Neural crest cell (in vitro differentiated cells): Measurements from ENCODE around the gene LCA5. TPM values are rescaled to one million over a fixed set of nuclear protein-coding genes. Genes with fewer than 3 reads are reported as not detected.
"Not testable (repeated sequence)": the region's sequence is repeated elsewhere in the genome, so short reads cannot be mapped to it uniquely, and the experiment has no call there.

Source experiments
- DNase-seq: peaks from one replicate; pipeline ENCODE4 v3.0.0; 2021; ENCODE audit warnings: low read depth, mixed read lengths, low spot score
- H3K27ac Mint-ChIP-seq: one replicate; pipeline ENCODE4 v1.8.0; 2021; ENCODE audit warnings: mild to moderate bottlenecking, mixed read lengths; ENCODE audit not compliant: unreplicated experiment
- H3K27me3 Mint-ChIP-seq: 2 replicates; pipeline ENCODE4 v1.8.0; 2021; ENCODE audit warnings: low read depth, mild to moderate bottlenecking, mixed read lengths
- H3K36me3 Mint-ChIP-seq: 2 replicates; pipeline ENCODE4 v1.8.0; 2021; ENCODE audit warnings: low read depth, mild to moderate bottlenecking, mixed read lengths
- H3K4me1 Mint-ChIP-seq: 2 replicates; pipeline ENCODE4 v1.8.0; 2021; ENCODE audit warnings: mixed read lengths
- H3K4me3 Mint-ChIP-seq: one replicate; pipeline ENCODE4 v1.8.0; 2021; ENCODE audit warnings: mild to moderate bottlenecking, mixed read lengths
- H3K9me3 Mint-ChIP-seq: 2 replicates; pipeline ENCODE4 v1.8.0; 2021; ENCODE audit warnings: mixed read lengths
- long read RNA-seq: library from polyadenylated mRNA; unstranded; transcript quantifications from one replicate; pipeline ENCODE4 v2.0.0, GENCODE V29; 2020
- total RNA-seq: library from RNA; stranded (reverse); gene quantifications from 2 replicates; pipeline ENCODE4 v1.2.1, GENCODE V29; 2021
- TF ChIP-seq, protein P1 (sequence below): fragments of 200-600 bp; sonication (generic); conservative IDR thresholded peaks from 2 replicates; pipeline ENCODE4 v1.5.0; 2021; ENCODE audit warnings: antibody characterized with exemption, mild to moderate bottlenecking

The LCA5 gene
- total RNA-seq = 4.6 and 4.7 TPM in 2 replicates
- long read RNA-seq, full-length matches to known transcripts = 6 of 21 reads
- long read RNA-seq, partial matches to known transcripts = 11 of 21 reads
- long read RNA-seq, other reads (novel, unspliced or antisense) = 4 of 21 reads

DNA sequence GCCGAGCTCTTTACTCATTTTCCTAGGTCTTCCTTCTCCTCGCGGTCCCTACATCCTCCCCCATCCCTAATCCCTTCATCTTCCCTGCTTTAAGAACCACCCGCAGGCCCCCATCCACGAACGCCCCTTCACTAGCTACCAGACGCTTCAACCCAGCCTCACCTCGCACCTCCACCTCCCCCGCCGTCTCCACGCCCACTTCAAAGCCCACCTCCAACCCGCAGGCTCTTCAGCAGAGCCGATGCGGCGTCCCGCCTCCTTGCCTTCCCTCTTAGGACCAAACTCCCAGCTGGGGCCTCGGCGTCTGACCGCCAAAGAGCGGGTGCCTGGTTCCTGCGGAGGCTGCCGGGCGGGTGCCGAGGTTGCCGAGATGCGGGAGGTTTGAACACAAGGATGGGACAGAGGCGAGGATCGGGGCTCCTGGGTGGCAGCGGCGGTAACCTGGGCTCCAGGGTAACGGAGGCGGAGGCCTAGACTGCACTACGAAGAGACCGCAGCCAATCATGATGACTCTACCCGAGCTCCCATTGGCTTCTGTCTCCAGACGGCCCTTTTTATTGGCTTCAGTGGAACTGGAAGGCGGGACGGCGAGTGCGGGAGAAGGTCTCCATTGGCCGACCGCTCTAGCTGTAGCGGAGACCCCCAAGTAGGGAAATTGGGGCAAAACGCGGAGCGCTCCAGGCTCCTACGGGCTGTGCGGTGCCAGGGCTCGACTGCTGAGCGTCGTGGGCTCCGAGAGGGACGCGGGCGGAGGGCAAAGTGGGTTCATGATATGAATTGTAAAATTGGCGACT lies at the start of gene LCA5:
Gene LCA5 (minus strand): TSS at position 477 of the 794 bp plus-strand sequence. CDS start 18,536 bp downstream, outside the sequence.
- no peak within 1 kb of the TSS for H3K27ac Mint-ChIP-seq

DNA sequence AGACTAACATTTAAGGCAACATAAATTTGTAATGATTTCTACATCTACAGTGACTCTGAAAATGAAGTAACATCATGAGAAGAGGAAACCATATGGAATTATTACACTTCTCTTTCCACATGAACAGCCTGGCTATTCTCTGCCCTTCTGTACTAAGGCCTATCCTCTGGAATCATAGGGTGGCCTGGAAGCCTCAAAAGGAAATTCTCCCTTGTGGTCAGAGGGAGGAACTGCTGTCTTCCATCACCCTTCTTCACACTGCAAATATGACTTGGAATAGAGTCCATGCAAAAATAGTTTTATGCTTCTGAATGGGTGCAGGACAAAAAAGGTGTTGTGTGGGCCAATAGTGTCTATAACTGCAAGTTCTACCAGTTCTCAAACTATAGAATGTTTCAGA lies 49.3 kb upstream of the LCA5 start:
- DNase-seq = no peak
- H3K36me3 Mint-ChIP-seq = peaks cover 4% of the 10 kb centered on the region
- H3K4me1 Mint-ChIP-seq = no peaks in the 10 kb centered on the region
- TF ChIP-seq, protein P1, sequence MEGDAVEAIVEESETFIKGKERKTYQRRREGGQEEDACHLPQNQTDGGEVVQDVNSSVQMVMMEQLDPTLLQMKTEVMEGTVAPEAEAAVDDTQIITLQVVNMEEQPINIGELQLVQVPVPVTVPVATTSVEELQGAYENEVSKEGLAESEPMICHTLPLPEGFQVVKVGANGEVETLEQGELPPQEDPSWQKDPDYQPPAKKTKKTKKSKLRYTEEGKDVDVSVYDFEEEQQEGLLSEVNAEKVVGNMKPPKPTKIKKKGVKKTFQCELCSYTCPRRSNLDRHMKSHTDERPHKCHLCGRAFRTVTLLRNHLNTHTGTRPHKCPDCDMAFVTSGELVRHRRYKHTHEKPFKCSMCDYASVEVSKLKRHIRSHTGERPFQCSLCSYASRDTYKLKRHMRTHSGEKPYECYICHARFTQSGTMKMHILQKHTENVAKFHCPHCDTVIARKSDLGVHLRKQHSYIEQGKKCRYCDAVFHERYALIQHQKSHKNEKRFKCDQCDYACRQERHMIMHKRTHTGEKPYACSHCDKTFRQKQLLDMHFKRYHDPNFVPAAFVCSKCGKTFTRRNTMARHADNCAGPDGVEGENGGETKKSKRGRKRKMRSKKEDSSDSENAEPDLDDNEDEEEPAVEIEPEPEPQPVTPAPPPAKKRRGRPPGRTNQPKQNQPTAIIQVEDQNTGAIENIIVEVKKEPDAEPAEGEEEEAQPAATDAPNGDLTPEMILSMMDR = peak; percentile 62
- H3K4me3 Mint-ChIP-seq = no peak overlapping the region
- no peak overlapping the region for H3K27ac Mint-ChIP-seq
- H3K9me3 Mint-ChIP-seq = peaks cover 3% of the 10 kb centered on the region
- H3K27me3 Mint-ChIP-seq = no peaks in the 10 kb centered on the region

More for the DNA sequence above, at the start of gene LCA5:
- Mint-ChIP-seq H3K9me3 (no peaks in the 10 kb centered on the region), H3K27me3 (no peaks in the 10 kb centered on the region), H3K4me3 (no peak within 1 kb of the TSS), H3K4me1 (peaks cover 8% of the 10 kb centered on the region), H3K36me3 (no peaks in the 10 kb centered on the region)
- TF ChIP-seq, protein P1 = no peak
- peak; percentile 82 for DNase-seq

DNA sequence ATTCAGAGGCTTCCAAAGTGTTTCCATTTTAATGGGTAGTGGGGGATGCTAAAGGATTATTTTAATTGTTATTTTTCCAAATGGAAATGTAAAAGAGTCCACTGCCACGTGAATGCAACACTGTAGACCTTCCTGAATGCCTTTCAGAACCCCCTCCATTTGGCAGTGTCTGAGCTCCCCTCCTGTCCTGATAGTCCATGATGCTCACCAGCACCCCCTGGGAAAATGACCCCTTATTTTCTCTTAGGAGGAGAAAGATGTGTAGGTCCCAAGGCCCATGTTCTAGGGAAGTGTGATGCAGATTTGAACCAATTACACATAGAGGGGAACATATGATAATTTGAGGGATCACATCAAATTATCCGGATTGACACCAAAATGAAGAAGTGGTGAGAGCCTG lies 47.1 kb upstream of the LCA5 start:
- peaks cover 17% of the 10 kb centered on the region for H3K9me3 Mint-ChIP-seq
- H3K27ac Mint-ChIP-seq = no peak overlapping the region
- H3K36me3 Mint-ChIP-seq = peaks cover 15% of the 10 kb centered on the region
- no peak for DNase-seq
- H3K4me1 Mint-ChIP-seq = no peaks in the 10 kb centered on the region
- no peaks in the 10 kb centered on the region for H3K27me3 Mint-ChIP-seq
- H3K4me3 Mint-ChIP-seq = no peak overlapping the region
- TF ChIP-seq, protein P1 = no peak

DNA sequence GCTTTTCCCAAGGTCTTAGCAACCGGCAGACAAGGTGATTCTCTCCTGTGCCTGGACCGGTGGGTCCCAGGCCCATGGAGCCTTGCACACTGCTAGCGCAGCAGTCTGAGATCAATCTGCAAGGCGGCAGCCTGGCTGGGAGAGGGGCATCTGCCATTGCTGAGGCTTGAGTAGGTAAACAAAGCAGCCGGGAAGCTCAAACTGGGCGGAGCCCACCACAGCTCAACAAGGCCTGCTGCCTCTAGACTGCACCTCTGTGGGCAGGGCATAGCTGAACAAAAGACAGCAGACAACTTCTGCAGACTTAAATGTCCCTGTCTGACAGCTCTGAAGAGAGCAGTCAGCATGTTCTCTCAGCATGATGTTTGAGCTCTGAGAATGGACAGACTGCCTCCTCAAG lies 40.7 kb upstream of the LCA5 start:
- H3K9me3 Mint-ChIP-seq = peaks cover 21% of the 10 kb centered on the region
- not testable (repeated sequence) for H3K27ac Mint-ChIP-seq, H3K4me3 Mint-ChIP-seq, DNase-seq, H3K27me3 Mint-ChIP-seq
- H3K36me3 Mint-ChIP-seq = peaks cover 19% of the 10 kb centered on the region
- peaks cover 14% of the 10 kb centered on the region for H3K4me1 Mint-ChIP-seq

DNA sequence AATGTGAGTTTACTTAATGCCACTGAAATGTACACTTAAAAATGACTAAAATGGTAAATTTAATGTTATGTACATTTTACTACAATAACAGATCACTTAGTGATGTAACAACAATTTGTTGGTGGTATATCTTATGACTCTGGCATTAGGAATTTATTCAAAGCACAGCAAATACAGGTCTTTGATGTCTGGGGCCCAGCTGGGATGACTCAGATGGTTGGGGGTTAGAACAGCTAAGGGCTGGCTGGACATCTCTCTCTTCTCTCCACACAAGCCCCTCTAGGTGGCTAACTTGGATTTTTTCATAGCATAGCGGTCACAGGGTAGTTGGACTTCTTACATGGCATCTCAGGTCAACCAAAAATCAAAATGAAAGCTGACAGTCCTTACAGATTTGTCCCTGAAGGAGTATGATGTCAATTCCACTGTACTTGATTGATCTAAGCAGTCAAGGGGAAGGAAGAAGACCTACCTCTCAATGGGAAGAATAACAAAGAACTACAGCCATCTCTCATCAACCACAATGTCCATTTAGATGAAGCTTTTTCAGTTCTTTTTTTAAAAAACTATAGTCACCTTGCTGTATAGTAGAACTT lies 37.5 kb upstream of the LCA5 start:
- H3K36me3 Mint-ChIP-seq = peaks cover 6% of the 10 kb centered on the region
- no peak overlapping the region for H3K27ac Mint-ChIP-seq
- H3K27me3 Mint-ChIP-seq = no peaks in the 10 kb centered on the region
- H3K4me1 Mint-ChIP-seq = peaks cover 15% of the 10 kb centered on the region
- TF ChIP-seq, protein P1 = no peak
- DNase-seq = no peak
- H3K9me3 Mint-ChIP-seq = peaks cover 7% of the 10 kb centered on the region
- no peak overlapping the region for H3K4me3 Mint-ChIP-seq

DNA sequence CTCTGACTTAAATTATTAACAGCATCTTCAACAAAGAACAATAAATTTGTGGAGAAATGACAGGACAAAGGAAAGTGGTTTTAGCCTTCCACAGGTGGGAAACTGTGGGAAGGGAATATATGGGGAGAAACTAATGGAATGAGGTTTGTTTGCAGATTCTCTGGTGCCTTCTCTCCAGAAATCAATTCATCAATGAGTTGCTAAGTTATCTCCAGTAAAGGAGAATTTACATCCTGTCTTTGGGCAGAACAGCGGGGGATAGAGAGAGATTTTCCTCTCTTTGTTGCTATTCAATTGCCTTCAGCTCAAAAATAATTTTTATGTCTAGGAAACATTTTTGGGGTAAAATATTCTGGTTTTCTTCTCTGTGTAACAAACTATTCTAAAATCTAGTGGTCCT lies 36.9 kb upstream of the LCA5 start:
- Mint-ChIP-seq H3K36me3 (peaks cover 4% of the 10 kb centered on the region), H3K27ac (no peak overlapping the region), H3K27me3 (no peaks in the 10 kb centered on the region), H3K4me1 (peaks cover 15% of the 10 kb centered on the region), H3K4me3 (no peak overlapping the region), H3K9me3 (peaks cover 4% of the 10 kb centered on the region)
- DNase-seq = no peak
- TF ChIP-seq, protein P1 = no peak
